HepG2 (cell line): ENCODE measurements around the gene ZNF581. TPM values are rescaled to one million over a fixed set of nuclear protein-coding genes. Genes with fewer than 3 reads are reported as not detected.

Experiments
- ATAC-seq: fragments of 200-7000 bp; cut with Tn5 transposase; 3 replicates; pipeline ENCODE4 v1.9.1; 2020; ENCODE audit warnings: mild to moderate bottlenecking, moderate library complexity
- BruUV-seq: library from RNA; stranded (reverse); fragments of 400-500 nt; replicated peaks from 2 replicates; lab custom pipeline; 2021; lab: Mats Ljungman, UMichigan
- CTCF ChIA-PET: fragments of 300-600 bp; formaldehyde crosslinking; extraction: SDS; loops from one replicate; lab custom pipeline; 2021; ENCODE audit warnings: low total read pairs, inconsistent platforms, low intra/inter-chr PET ratio; lab: Yijun Ruan, JAX
- POLR2A ChIA-PET: fragments of 350-600 bp; sonication (Branson Sonifier 250); formaldehyde crosslinking; loops from one replicate; lab custom pipeline; 2020; ENCODE audit warnings: antibody characterized with exemption, inconsistent platforms; lab: Yijun Ruan, JAX
- DNase-seq: peaks from one replicate; pipeline ENCODE4 v3.0.0-alpha.2; 2015; ENCODE audit warnings: low spot score
- FAIRE-seq: peaks from 3 replicates; lab custom pipeline; 2011; peaks lifted over from hg19 to GRCh38; lab: Jason Lieb, UNC
- H2AFZ ChIP-seq: one replicate; pipeline ENCODE4 v1.6.1; 2011; ENCODE audit warnings: low read length, inconsistent platforms
- H3K27ac ChIP-seq: fragments of 300-600 bp; 3 replicates; pipeline ENCODE4 v1.8.0; 2011; ENCODE audit warnings: mixed run types, mild to moderate bottlenecking, mixed read lengths, low read length, inconsistent platforms; ENCODE audit not compliant: insufficient read depth; ENCODE audit errors: extremely low read length
- H3K27me3 ChIP-seq, 2 experiments: fragments of 200-600 bp in 1 of 2; 2 replicates in 1 of 2; 3 replicates in 1 of 2; pipeline versions ENCODE4 v1.6.0 to v1.8.0; 2011; ENCODE audit warnings: low read length in 2 of 2, mild to moderate bottlenecking in 2 of 2, moderate library complexity in 2 of 2, inconsistent platforms in 1 of 2; ENCODE audit not compliant: insufficient read depth in 2 of 2, control insufficient read depth in 1 of 2
- H3K36me3 ChIP-seq, 2 experiments: fragments of 200-600 bp in 1 of 2; replicated peaks in 1 of 2; 2 replicates in 1 of 2; 3 replicates in 1 of 2; pipeline versions ENCODE4 v1.5.1 to v1.8.0; 2011; ENCODE audit warnings: low read length in 2 of 2, inconsistent platforms in 1 of 2; ENCODE audit not compliant: insufficient read depth in 2 of 2, control insufficient read depth in 1 of 2
- H3K4me1 ChIP-seq: 2 replicates; pipeline ENCODE4 v1.5.1; 2012; ENCODE audit warnings: low read length, inconsistent platforms; ENCODE audit not compliant: insufficient read depth
- H3K4me2 ChIP-seq: 2 replicates; pipeline ENCODE4 v1.6.0; 2011; ENCODE audit warnings: low read depth, low read length, inconsistent platforms
- H3K4me3 ChIP-seq, 3 experiments: fragments of 200-600 bp in 1 of 3; sonication (generic), shearing (Covaris generic) in 1 of 3; replicated peaks in 1 of 3; 2 replicates each; pipeline ENCODE4 v1.5.1; 2011 to 2016; ENCODE audit warnings: low read length in 3 of 3, inconsistent platforms in 2 of 3, low read depth in 2 of 3, mild to moderate bottlenecking in 2 of 3, control low read depth in 1 of 3, mixed read lengths in 1 of 3; ENCODE audit not compliant: insufficient read depth in 1 of 3
- H3K79me2 ChIP-seq: one replicate; pipeline ENCODE4 v1.6.1; 2011; ENCODE audit warnings: low read length, inconsistent platforms; ENCODE audit not compliant: insufficient read depth
- H3K9ac ChIP-seq: 2 replicates; pipeline ENCODE4 v1.6.0; 2011; ENCODE audit warnings: mild to moderate bottlenecking, low read depth, low read length, inconsistent platforms; ENCODE audit not compliant: insufficient read depth
- H3K9me3 ChIP-seq: 2 replicates; pipeline ENCODE4 v1.5.1; 2012; ENCODE audit warnings: mild to moderate bottlenecking, low read length
- H4K20me1 ChIP-seq: 2 replicates; pipeline ENCODE4 v1.6.0; 2011; ENCODE audit warnings: inconsistent platforms, mild to moderate bottlenecking, low read length, moderate library complexity; ENCODE audit not compliant: insufficient read depth
- ATRX ChIP-seq: sonication (generic); formaldehyde crosslinking; IDR thresholded peaks from 2 replicates; pipeline ENCODE4 v1.4.0; 2020; ENCODE audit warnings: missing genetic modification reagents, borderline replicate concordance
- CCDC6 ChIP-seq: sonication (generic); formaldehyde crosslinking; IDR thresholded peaks from 2 replicates; pipeline ENCODE4 v1.8.1; 2022; ENCODE audit warnings: mild to moderate bottlenecking, missing genetic modification reagents, moderate library complexity
- FOXJ3 ChIP-seq: sonication (generic); formaldehyde crosslinking; IDR thresholded peaks from 2 replicates; pipeline ENCODE4 v1.4.0; 2020; ENCODE audit warnings: missing genetic modification reagents, mild to moderate bottlenecking, borderline replicate concordance
- HMG20A ChIP-seq: IDR thresholded peaks from 2 replicates; pipeline ENCODE4 v1.6.1; 2016; ENCODE audit warnings: borderline replicate concordance
- ISL2 ChIP-seq: sonication (generic); formaldehyde crosslinking; IDR thresholded peaks from 2 replicates; pipeline ENCODE4 v1.5.0; 2020; ENCODE audit warnings: missing genetic modification reagents
- JARID2 ChIP-seq: sonication (generic); formaldehyde crosslinking; IDR thresholded peaks from 2 replicates; pipeline ENCODE4 v1.8.1; 2023; ENCODE audit warnings: missing genetic modification reagents, inconsistent platforms; ENCODE audit not compliant: insufficient replicate concordance
- KDM5A ChIP-seq: fragments of 200-600 bp; sonication (generic); IDR thresholded peaks from 2 replicates; pipeline ENCODE4 v1.7.0; 2018; ENCODE audit warnings: antibody characterized with exemption, mild to moderate bottlenecking, low read length, borderline replicate concordance
- KLF13 ChIP-seq: sonication (generic); formaldehyde crosslinking; IDR thresholded peaks from 2 replicates; pipeline ENCODE4 v1.4.0; 2020; ENCODE audit warnings: mild to moderate bottlenecking, missing genetic modification reagents
- LCORL ChIP-seq, 2 experiments: fragments of 450-650 bp in 1 of 2; sonication (generic) in 1 of 2; formaldehyde crosslinking in 1 of 2; IDR thresholded peaks; 2 replicates each; pipeline versions ENCODE4 v1.5.0 to v1.6.1; 2017 to 2020; ENCODE audit warnings: antibody characterized with exemption in 1 of 2, missing genetic modification reagents in 1 of 2
- MZF1 ChIP-seq: sonication (generic); formaldehyde crosslinking; IDR thresholded peaks from 2 replicates; pipeline ENCODE4 v1.8.1; 2023; ENCODE audit warnings: mild to moderate bottlenecking, missing genetic modification reagents, borderline replicate concordance
- PLRG1 ChIP-seq: fragments of 450-650 bp; conservative IDR thresholded peaks from 2 replicates; pipeline ENCODE4 v1.6.1; 2016
- RBM39 ChIP-seq: fragments of 200-400 bp; formaldehyde crosslinking; IDR thresholded peaks from one replicate; pipeline ENCODE4 v1.6.1; 2018; ENCODE audit warnings: antibody characterized with exemption, mild to moderate bottlenecking, low read depth, low read length; ENCODE audit not compliant: poor library complexity, severe bottlenecking
- SIN3A ChIP-seq: IDR thresholded peaks from 2 replicates; pipeline ENCODE4 v1.6.1; 2011; ENCODE audit warnings: low read depth, mild to moderate bottlenecking, control low read depth, low read length, borderline replicate concordance
- ZFAT ChIP-seq: sonication (generic); formaldehyde crosslinking; conservative IDR thresholded peaks from 2 replicates; pipeline ENCODE4 v1.8.1; 2023; ENCODE audit warnings: missing genetic modification reagents, inconsistent platforms
- ZNF101 ChIP-seq: sonication (generic); formaldehyde crosslinking; IDR thresholded peaks from 2 replicates; pipeline ENCODE4 v1.4.0; 2020; ENCODE audit warnings: mild to moderate bottlenecking, low read depth, missing genetic modification reagents, borderline replicate concordance
- ZNF207 ChIP-seq: fragments of 450-650 bp; IDR thresholded peaks from 2 replicates; pipeline ENCODE4 v1.6.1; 2016; ENCODE audit warnings: antibody characterized with exemption, borderline replicate concordance
- ZNF549 ChIP-seq: sonication (generic); formaldehyde crosslinking; IDR thresholded peaks from 2 replicates; pipeline ENCODE4 v1.5.0; 2020; ENCODE audit warnings: missing genetic modification reagents
- ZNF550 ChIP-seq: sonication (generic); formaldehyde crosslinking; IDR thresholded peaks from 2 replicates; pipeline ENCODE4 v1.4.0; 2020; ENCODE audit warnings: mild to moderate bottlenecking, missing genetic modification reagents, borderline replicate concordance
- ZNF678 ChIP-seq: sonication (generic); formaldehyde crosslinking; IDR thresholded peaks from 2 replicates; pipeline ENCODE4 v1.4.0; 2020; ENCODE audit warnings: mild to moderate bottlenecking, missing genetic modification reagents
- ZNF710 ChIP-seq: sonication (generic); formaldehyde crosslinking; IDR thresholded peaks from 2 replicates; pipeline ENCODE4 v1.5.0; 2020; ENCODE audit warnings: mild to moderate bottlenecking, missing genetic modification reagents, borderline replicate concordance
- WGBS: methylation state at CpG from one replicate; pipeline ENCODE4 v1.1.6; 2017; ENCODE audit warnings: low lambda C conversion rate; 5-methylcytosine and 5-hydroxymethylcytosine counted together
- in situ Hi-C: cut with HindIII; loops from 2 replicates; pipeline ENCODE4 v1.10.0; 2017; ENCODE audit warnings: low pct_unique_long_range_greater_than_20kb; ENCODE audit not compliant: extremely low pct_ligation_motif_present
- intact Hi-C: fragments of 100-400 bp; cut with micrococcal nuclease; formaldehyde crosslinking; loops from one replicate; pipeline ENCODE4 v1.10.0; 2022; ENCODE audit not compliant: unreplicated experiment
- polyA plus RNA-seq, 8 experiments: library from polyadenylated mRNA; depleted of rRNA in 3 of 8; stranded (reverse) in 7 of 8; unstranded in 1 of 8; fragments of >200 nt; fragmentation: Illumina TruSeq in 4 of 8; extraction: Trizol in 4 of 8; gene quantifications; 2 replicates each; pipeline versions ENCODE4 v1.2.1 to v1.2.3, GENCODE V29; 2011 to 2016; ENCODE audit warnings: low read depth in 4 of 8, missing spikeins in 1 of 8, mixed read lengths in 1 of 8; ENCODE audit not compliant: insufficient read depth in 1 of 8
- total RNA-seq, 5 experiments: library from RNA; depleted of rRNA; stranded (reverse); fragments of >200 nt; fragmentation: Illumina TruSeq; extraction: Trizol; gene quantifications; 2 replicates each; pipeline ENCODE4 v1.2.3, GENCODE V29; 2016; ENCODE audit warnings: low read depth in 1 of 5

The ZNF581 gene
- total and polyA plus RNA-seq, 2 of the 13 experiments (the other 11 are each of a cell fraction or from before 2014, with no cell fraction given) = 19.6 to 49.5 TPM

DNA sequence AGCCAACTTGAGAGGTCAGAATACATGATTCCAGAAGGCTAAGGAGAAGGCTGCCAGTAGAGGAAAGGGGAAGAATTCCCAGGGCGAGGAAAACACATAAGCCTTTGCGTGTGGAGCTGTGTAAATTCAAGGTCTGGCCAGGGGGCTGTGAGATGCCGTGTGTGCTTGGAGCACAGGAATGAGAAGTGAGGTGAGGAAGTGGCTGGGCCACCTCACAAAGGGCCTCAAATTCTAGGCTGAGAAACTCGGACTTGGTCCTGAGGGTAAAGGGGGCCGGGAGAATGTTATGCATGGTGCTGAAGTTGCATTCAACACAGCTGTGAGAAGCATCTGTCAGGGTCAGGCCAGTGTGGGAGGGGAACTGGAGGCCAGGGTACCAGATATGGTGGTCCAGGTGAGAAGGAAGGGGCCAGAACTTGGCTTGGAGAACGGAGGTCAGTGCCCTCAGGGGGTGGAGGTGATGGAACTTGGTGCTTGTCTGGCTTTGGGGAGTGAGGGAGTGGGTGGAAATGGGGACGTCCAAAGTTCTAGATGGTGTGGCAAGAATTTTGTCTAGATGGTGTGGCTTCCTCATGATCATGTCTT is 7.5 kb upstream of the ZNF581 start:
- Histone ChIP-seq H4K20me1 (no peaks in the 10 kb centered on the region), H3K9ac (peak overlapping the region; percentile 99), H3K4me2 (peak overlapping the region; percentile 98), H3K27ac (peak overlapping the region; percentile 86), H3K27me3 (no peaks in the 10 kb centered on the region; a peak in 1 of 5 replicates)
- BruUV-seq = no TSS peak
- FAIRE-seq (no peak), ATAC-seq (no peak)
- CTCF ChIA-PET = no interaction called here
- no peak for TF ChIP-seq LCORL (IDR thresholded peaks at IDR 0.05)
- TF ChIP-seq LCORL (CRISPR knock-in tag; IDR thresholded peaks at IDR 0.05) = no peak
- no peak for TF ChIP-seq SIN3A
- no peak for TF ChIP-seq PLRG1
- no peak for TF ChIP-seq ZNF101 (CRISPR knock-in tag)
- TF ChIP-seq CCDC6 = no peak
- TF ChIP-seq KLF13 = no peak
- no peak for TF ChIP-seq HMG20A
- no peak for TF ChIP-seq RBM39
- no peak for TF ChIP-seq ISL2 (CRISPR knock-in tag)
- no peak for TF ChIP-seq ZNF678 (CRISPR knock-in tag)
- TF ChIP-seq FOXJ3 (CRISPR knock-in tag) = no peak
- no peak for TF ChIP-seq ATRX (CRISPR knock-in tag)
- TF ChIP-seq MZF1 (CRISPR knock-in tag) = no peak
- no peak for TF ChIP-seq KDM5A
- TF ChIP-seq ZNF550 (CRISPR knock-in tag) = no peak
- no peak for TF ChIP-seq ZNF549 (CRISPR knock-in tag)
- no peak for TF ChIP-seq ZNF710
- no peak for TF ChIP-seq JARID2 (CRISPR knock-in tag)
- no peak for TF ChIP-seq ZFAT
- TF ChIP-seq ZNF207 = no peak
- TF ChIP-seq, all 625 proteins: peak for 0
- WGBS = 37% methylated on average over 7 of the region's 7 CpGs
- peaks cover 23% of the 10 kb centered on the region for H3K79me2 ChIP-seq
- intact Hi-C loops (loop anchor here (1.0 to 10.0 kb wide), 2 partner anchors 51 to 117 kb away; partner anchors contain the start of gene ZNF579), in situ Hi-C loops (no loop called here)
- POLR2A ChIA-PET = interaction anchor here (2.3 to 3.3 kb wide), 2 partner anchors 11 to 19 kb away, joined by 12 to 15 read pairs; partner anchors contain the start of genes U2AF2 and ZNF784
- peak overlapping the region; percentile 93 to 100 (median 94) for H3K4me3 ChIP-seq
- no peak overlapping the region for H2AFZ ChIP-seq
- H3K4me1 ChIP-seq = peaks cover 57% of the 10 kb centered on the region
- H3K36me3 ChIP-seq = no peaks in the 10 kb centered on the region
- DNase-seq = no peak
- no peaks in the 10 kb centered on the region for H3K9me3 ChIP-seq
